ENCODE measurements around the gene PNLDC1. TPM values are rescaled to one million over a fixed set of nuclear protein-coding genes. Genes with fewer than 3 reads are reported as not detected.

Gene PNLDC1
- polyA plus RNA-seq, 1 donor from 2014 or later: not detected

DNA sequence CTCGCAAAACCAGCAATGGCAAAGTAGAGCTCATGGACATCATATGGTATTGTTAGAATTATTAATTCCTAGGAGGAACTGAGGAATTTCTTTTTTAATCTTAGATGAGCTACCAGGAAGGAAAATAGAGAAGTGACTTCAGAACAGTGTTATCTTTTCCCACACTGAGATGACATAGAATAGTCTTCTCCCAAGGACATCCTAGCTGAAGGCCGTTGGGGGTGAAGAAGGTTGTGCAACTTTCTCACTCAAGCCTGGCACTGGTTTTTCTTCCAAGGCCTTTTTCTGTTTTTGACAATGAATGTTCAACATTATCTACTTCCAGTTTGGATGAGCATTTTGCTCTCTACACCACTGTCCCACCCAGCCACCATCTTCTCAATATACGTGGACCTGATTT lies 54.9 kb downstream of the PNLDC1 start:
- Histone ChIP-seq H3K36me3 (ENCODE audit: insufficient read depth, low read length) (no peaks in the 10 kb centered on the region), H3K9me2 (ENCODE audit: insufficient read depth, low read length) (no peaks in the 10 kb centered on the region), H3K27me3 (ENCODE audit: insufficient read depth, low read depth, low read length) (no peaks in the 10 kb centered on the region), H2AFZ (ENCODE audit: low read depth, low read length) (no peak overlapping the region), H3K4me3 (ENCODE audit: low read length) (no peak overlapping the region), H3K9me3 (ENCODE audit: low read length) (no peaks in the 10 kb centered on the region), H3K27ac (ENCODE audit: low read length) (no peak overlapping the region), H4K20me1 (ENCODE audit: insufficient read depth) (no peaks in the 10 kb centered on the region), H3K4me2 (ENCODE audit: low read length) (no peak overlapping the region), H3K79me2 (replicated peaks; ENCODE audit: insufficient read depth, low read length) (no peaks in the 10 kb centered on the region), H3K9ac (ENCODE audit: low read length) (no peak overlapping the region), H3F3A (ENCODE audit: insufficient read depth, low read length, poor library complexity, severe bottlenecking) (no peaks in the 10 kb centered on the region)
- TF ChIP-seq EZH2 (IDR thresholded peaks at IDR 0.05; ENCODE audit: borderline replicate concordance, insufficient read depth, low read length, poor library complexity, severe bottlenecking) (no peak), POLR2AphosphoS5 (IDR thresholded peaks at IDR 0.05) (no peak), SMC3 (conservative IDR thresholded peaks at IDR 0.05; ENCODE audit: poor library complexity) (no peak), MXI1 (conservative IDR thresholded peaks at IDR 0.05; ENCODE audit: poor library complexity, severe bottlenecking) (no peak), EP300 (conservative IDR thresholded peaks at IDR 0.05; ENCODE audit: poor library complexity, severe bottlenecking) (no peak), TAF1 (IDR thresholded peaks at IDR 0.05; ENCODE audit: low read depth) (no peak), RAD21 (conservative IDR thresholded peaks at IDR 0.05) (no peak)
- TF ChIP-seq, protein P1, sequence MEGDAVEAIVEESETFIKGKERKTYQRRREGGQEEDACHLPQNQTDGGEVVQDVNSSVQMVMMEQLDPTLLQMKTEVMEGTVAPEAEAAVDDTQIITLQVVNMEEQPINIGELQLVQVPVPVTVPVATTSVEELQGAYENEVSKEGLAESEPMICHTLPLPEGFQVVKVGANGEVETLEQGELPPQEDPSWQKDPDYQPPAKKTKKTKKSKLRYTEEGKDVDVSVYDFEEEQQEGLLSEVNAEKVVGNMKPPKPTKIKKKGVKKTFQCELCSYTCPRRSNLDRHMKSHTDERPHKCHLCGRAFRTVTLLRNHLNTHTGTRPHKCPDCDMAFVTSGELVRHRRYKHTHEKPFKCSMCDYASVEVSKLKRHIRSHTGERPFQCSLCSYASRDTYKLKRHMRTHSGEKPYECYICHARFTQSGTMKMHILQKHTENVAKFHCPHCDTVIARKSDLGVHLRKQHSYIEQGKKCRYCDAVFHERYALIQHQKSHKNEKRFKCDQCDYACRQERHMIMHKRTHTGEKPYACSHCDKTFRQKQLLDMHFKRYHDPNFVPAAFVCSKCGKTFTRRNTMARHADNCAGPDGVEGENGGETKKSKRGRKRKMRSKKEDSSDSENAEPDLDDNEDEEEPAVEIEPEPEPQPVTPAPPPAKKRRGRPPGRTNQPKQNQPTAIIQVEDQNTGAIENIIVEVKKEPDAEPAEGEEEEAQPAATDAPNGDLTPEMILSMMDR (IDR thresholded peaks at IDR 0.05; ENCODE audit: poor library complexity, severe bottlenecking): no peak
- TF ChIP-seq, protein P2, sequence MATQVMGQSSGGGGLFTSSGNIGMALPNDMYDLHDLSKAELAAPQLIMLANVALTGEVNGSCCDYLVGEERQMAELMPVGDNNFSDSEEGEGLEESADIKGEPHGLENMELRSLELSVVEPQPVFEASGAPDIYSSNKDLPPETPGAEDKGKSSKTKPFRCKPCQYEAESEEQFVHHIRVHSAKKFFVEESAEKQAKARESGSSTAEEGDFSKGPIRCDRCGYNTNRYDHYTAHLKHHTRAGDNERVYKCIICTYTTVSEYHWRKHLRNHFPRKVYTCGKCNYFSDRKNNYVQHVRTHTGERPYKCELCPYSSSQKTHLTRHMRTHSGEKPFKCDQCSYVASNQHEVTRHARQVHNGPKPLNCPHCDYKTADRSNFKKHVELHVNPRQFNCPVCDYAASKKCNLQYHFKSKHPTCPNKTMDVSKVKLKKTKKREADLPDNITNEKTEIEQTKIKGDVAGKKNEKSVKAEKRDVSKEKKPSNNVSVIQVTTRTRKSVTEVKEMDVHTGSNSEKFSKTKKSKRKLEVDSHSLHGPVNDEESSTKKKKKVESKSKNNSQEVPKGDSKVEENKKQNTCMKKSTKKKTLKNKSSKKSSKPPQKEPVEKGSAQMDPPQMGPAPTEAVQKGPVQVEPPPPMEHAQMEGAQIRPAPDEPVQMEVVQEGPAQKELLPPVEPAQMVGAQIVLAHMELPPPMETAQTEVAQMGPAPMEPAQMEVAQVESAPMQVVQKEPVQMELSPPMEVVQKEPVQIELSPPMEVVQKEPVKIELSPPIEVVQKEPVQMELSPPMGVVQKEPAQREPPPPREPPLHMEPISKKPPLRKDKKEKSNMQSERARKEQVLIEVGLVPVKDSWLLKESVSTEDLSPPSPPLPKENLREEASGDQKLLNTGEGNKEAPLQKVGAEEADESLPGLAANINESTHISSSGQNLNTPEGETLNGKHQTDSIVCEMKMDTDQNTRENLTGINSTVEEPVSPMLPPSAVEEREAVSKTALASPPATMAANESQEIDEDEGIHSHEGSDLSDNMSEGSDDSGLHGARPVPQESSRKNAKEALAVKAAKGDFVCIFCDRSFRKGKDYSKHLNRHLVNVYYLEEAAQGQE (IDR thresholded peaks at IDR 0.05; ENCODE audit: borderline replicate concordance): no peak

DNA sequence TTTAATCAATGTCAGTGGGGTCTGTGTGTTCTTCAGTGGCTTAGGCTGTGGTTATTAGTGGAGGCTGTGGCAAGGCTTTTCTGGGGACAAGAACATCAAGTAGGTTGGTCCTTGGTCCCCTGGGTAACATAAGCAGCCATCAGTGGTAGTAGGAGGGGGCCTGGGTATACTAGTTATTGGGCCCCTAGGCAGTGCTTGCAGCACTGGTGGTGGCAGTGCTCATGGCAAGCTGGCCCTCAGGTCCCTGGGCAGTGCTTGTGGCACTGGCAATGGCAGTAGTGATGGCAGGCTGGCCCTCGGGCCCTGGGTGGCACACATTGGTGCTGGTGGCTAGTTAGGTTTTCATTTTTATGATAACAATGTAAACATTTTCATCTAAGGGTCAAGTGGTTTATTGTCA lies 58.2 kb downstream of the PNLDC1 start:
- no peaks in the 10 kb centered on the region for H3K79me2 ChIP-seq (replicated peaks; ENCODE audit: insufficient read depth, low read length)
- TF ChIP-seq, protein P1 (IDR thresholded peaks at IDR 0.05; ENCODE audit: poor library complexity, severe bottlenecking): no peak
- no peak for TF ChIP-seq EP300 (conservative IDR thresholded peaks at IDR 0.05; ENCODE audit: poor library complexity, severe bottlenecking)
- TF ChIP-seq EZH2 (IDR thresholded peaks at IDR 0.05; ENCODE audit: borderline replicate concordance, insufficient read depth, low read length, poor library complexity, severe bottlenecking): no peak
- no peak for TF ChIP-seq POLR2AphosphoS5 (IDR thresholded peaks at IDR 0.05)
- no peak for TF ChIP-seq TAF1 (IDR thresholded peaks at IDR 0.05; ENCODE audit: low read depth)
- TF ChIP-seq RAD21 (conservative IDR thresholded peaks at IDR 0.05): no peak
- no peak for TF ChIP-seq MXI1 (conservative IDR thresholded peaks at IDR 0.05; ENCODE audit: poor library complexity, severe bottlenecking)
- TF ChIP-seq, protein P2 (IDR thresholded peaks at IDR 0.05; ENCODE audit: borderline replicate concordance): no peak
- TF ChIP-seq SMC3 (conservative IDR thresholded peaks at IDR 0.05; ENCODE audit: poor library complexity): no peak
- no peaks in the 10 kb centered on the region for H3F3A ChIP-seq (ENCODE audit: insufficient read depth, low read length, poor library complexity, severe bottlenecking)
- H2AFZ ChIP-seq (ENCODE audit: low read depth, low read length): no peak overlapping the region
- no peak overlapping the region for H3K9ac ChIP-seq (ENCODE audit: low read length)
- no peak overlapping the region for H3K4me2 ChIP-seq (ENCODE audit: low read length)
- H3K9me2 ChIP-seq (ENCODE audit: insufficient read depth, low read length): no peaks in the 10 kb centered on the region
- H3K27ac ChIP-seq (ENCODE audit: low read length): no peak overlapping the region
- H4K20me1 ChIP-seq (ENCODE audit: insufficient read depth): no peaks in the 10 kb centered on the region
- no peaks in the 10 kb centered on the region for H3K27me3 ChIP-seq (ENCODE audit: insufficient read depth, low read depth, low read length)
- no peaks in the 10 kb centered on the region for H3K9me3 ChIP-seq (ENCODE audit: low read length)
- no peak overlapping the region for H3K4me3 ChIP-seq (ENCODE audit: low read length)
- no peaks in the 10 kb centered on the region for H3K36me3 ChIP-seq (ENCODE audit: insufficient read depth, low read length)

Data from neural cell (in vitro differentiated cells).